ENCODE measurements around the gene ATOSA. TPM values are rescaled to one million over a fixed set of nuclear protein-coding genes. Genes with fewer than 3 reads are reported as not detected.

Gene ATOSA
- polyA plus RNA-seq (6.1 to 19.9 TPM (median 18.5 TPM) in 3 replicates), polyA minus RNA-seq (1.7 to 16.7 TPM (median 9.9 TPM) in 3 replicates)
- 64.0 TPM for polyA plus RNA-seq (2011; ENCODE audit: low read depth)
- 6.5 and 14.8 TPM in 2 replicates for polyA plus RNA-seq (2011; cell fraction: cytosol; rRNA removed)
- 42.5 and 45.4 TPM in 2 replicates for polyA plus RNA-seq (2011; cell fraction: nucleus; rRNA removed)
- polyA plus RNA-seq (2012; ENCODE audit: low replicate concordance): 5.7 and 17.0 TPM in 2 replicates
- polyA minus RNA-seq (2011; cell fraction: cytosol; rRNA and poly(A)+ RNA removed): 5.4 TPM
- polyA minus RNA-seq (2011; cell fraction: nucleus; rRNA and poly(A)+ RNA removed): 23.8 and 52.0 TPM in 2 replicates

GRCh38 chr15:52679232-52680040 lies at the start of gene ATOSA:
Gene ATOSA (minus strand): TSS chr15:52679388. CDS start chr15:52678021, 1,367 bp downstream.
- Histone ChIP-seq H3K9me1 (ENCODE audit: control insufficient read depth, extremely low read depth, insufficient read depth, low read length) (no peaks in the 10 kb centered on the region), H2AFZ (ENCODE audit: control insufficient read depth, low read length) (peak within 1 kb of the TSS; percentile 96), H3K4me2 (ENCODE audit: control insufficient read depth, extremely low read depth, insufficient read depth, low read depth, low read length) (peak within 1 kb of the TSS; percentile 100), H3K36me3 (ENCODE audit: control insufficient read depth in 2 of 2, extremely low read depth in 1 of 2, insufficient read depth in 2 of 2, low read length in 2 of 2) (no peaks in the 10 kb centered on the region), H3K4me1 (ENCODE audit: control insufficient read depth, extremely low read depth, insufficient read depth, low read length) (peaks cover 14% of the 10 kb centered on the region), H3K9ac (ENCODE audit: control insufficient read depth, extremely low read depth, insufficient read depth, low read length) (peak within 1 kb of the TSS; percentile 91), H3K4me3 (ENCODE audit: control insufficient read depth in 2 of 3, extremely low read depth in 1 of 3, insufficient read depth in 2 of 3, low read depth in 1 of 3, low read length in 3 of 3) (peak within 1 kb of the TSS; percentile 79 to 94 (median 88)), H4K20me1 (ENCODE audit: control insufficient read depth, extremely low read depth, insufficient read depth, low read length) (no peaks in the 10 kb centered on the region), H3K27me3 (ENCODE audit: control insufficient read depth, extremely low read depth, insufficient read depth, low read length) (no peaks in the 10 kb centered on the region), H3K9me3 (ENCODE audit: control insufficient read depth, low read depth, low read length) (no peaks in the 10 kb centered on the region), H3K79me2 (ENCODE audit: control insufficient read depth, insufficient read depth, low read length) (no peaks in the 10 kb centered on the region), H3K27ac (ENCODE audit: control insufficient read depth, insufficient read depth, low read length) (peak within 1 kb of the TSS; percentile 79)
- TF ChIP-seq EZH2 (IDR thresholded peaks at IDR 0.05; ENCODE audit: low read length) (no peak), CTCF (optimal IDR thresholded peaks at IDR 0.05 in 1 of 3, IDR thresholded peaks at IDR 0.05 in 1 of 3, conservative IDR thresholded peaks at IDR 0.05 in 1 of 3; ENCODE audit: extremely low read depth in 1 of 3, insufficient read depth in 2 of 3, low read length in 3 of 3) (peak in 1 of 3 experiments; percentile 15)
- dilution Hi-C loops (cut with MboI; ENCODE audit: extremely low pct_ligation_motif_present, low sequenced_read_pairs): no loop called here
- FAIRE-seq: peak; percentile 20
- DNase-seq (ENCODE audit: low read depth, low spot score): peak; percentile 26

GRCh38 chr15:52728899-52729298 lies 49.7 kb upstream of the ATOSA start:
- peak overlapping the region; percentile 35 for H3K4me2 ChIP-seq (ENCODE audit: control insufficient read depth, extremely low read depth, insufficient read depth, low read depth, low read length)
- H3K9me3 ChIP-seq (ENCODE audit: control insufficient read depth, low read depth, low read length): no peaks in the 10 kb centered on the region
- dilution Hi-C loops (cut with MboI; ENCODE audit: extremely low pct_ligation_motif_present, low sequenced_read_pairs): no loop called here
- H3K9me1 ChIP-seq (ENCODE audit: control insufficient read depth, extremely low read depth, insufficient read depth, low read length): no peaks in the 10 kb centered on the region
- H4K20me1 ChIP-seq (ENCODE audit: control insufficient read depth, extremely low read depth, insufficient read depth, low read length): no peaks in the 10 kb centered on the region
- no peaks in the 10 kb centered on the region for H3K27me3 ChIP-seq (ENCODE audit: control insufficient read depth, extremely low read depth, insufficient read depth, low read length)
- H3K36me3 ChIP-seq (ENCODE audit: control insufficient read depth in 2 of 2, extremely low read depth in 1 of 2, insufficient read depth in 2 of 2, low read length in 2 of 2): no peaks in the 10 kb centered on the region
- peak overlapping the region; percentile 23 for H3K9ac ChIP-seq (ENCODE audit: control insufficient read depth, extremely low read depth, insufficient read depth, low read length)
- H3K27ac ChIP-seq (ENCODE audit: control insufficient read depth, insufficient read depth, low read length): peak overlapping the region; percentile 59
- peaks cover 18% of the 10 kb centered on the region for H3K4me1 ChIP-seq (ENCODE audit: control insufficient read depth, extremely low read depth, insufficient read depth, low read length)
- DNase-seq (ENCODE audit: low read depth, low spot score) (no peak), FAIRE-seq (no peak)
- H2AFZ ChIP-seq (ENCODE audit: control insufficient read depth, low read length): peak overlapping the region; percentile 62
- no peak overlapping the region for H3K4me3 ChIP-seq (ENCODE audit: control insufficient read depth in 2 of 3, extremely low read depth in 1 of 3, insufficient read depth in 2 of 3, low read depth in 1 of 3, low read length in 3 of 3)
- H3K79me2 ChIP-seq (ENCODE audit: control insufficient read depth, insufficient read depth, low read length): no peaks in the 10 kb centered on the region
- TF ChIP-seq EZH2 (IDR thresholded peaks at IDR 0.05; ENCODE audit: low read length) (no peak), CTCF (optimal IDR thresholded peaks at IDR 0.05 in 1 of 3, IDR thresholded peaks at IDR 0.05 in 1 of 3, conservative IDR thresholded peaks at IDR 0.05 in 1 of 3; ENCODE audit: extremely low read depth in 1 of 3, insufficient read depth in 2 of 3, low read length in 3 of 3) (no peak)
